ENCODE data around the gene JAG2. TPM values are rescaled to one million over a fixed set of nuclear protein-coding genes. Genes with fewer than 3 reads are reported as not detected.

Gene JAG2
- total and polyA plus RNA-seq, 7 donors, result 10.6 to 34.0 (median 25.9) TPM

DNA sequence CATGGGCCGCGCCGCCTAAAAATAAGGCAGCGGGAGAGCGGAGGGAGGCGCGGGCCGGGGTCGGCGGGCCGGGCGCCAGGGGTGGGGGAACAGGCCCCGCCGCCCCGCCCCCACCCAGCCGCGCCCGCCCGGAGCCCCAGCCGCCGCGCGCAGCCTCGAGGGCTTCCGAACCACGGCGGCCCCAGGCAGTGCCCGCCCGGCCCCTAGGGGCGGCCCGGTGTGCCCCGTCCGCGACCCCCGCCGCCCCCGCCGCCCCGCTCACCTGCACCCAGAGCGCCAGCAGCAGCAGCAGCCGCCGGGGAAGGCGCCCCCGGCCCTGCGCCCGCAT, 519 bp downstream of the JAG2 start:
- intact Hi-C loops (cut with DNase I), result loop anchor here in 1 of 2 donors (5.0 kb wide), 1 partner anchor 76 kb away; no protein-coding TSS in a partner anchor
- DNase-seq, result no peak
- Histone ChIP-seq H3K4me1 (peaks cover 69% of the 10 kb centered on the region), H3K36me3 (ENCODE audit: insufficient read depth in 1 of 2, low read depth in 1 of 2) (no peaks in the 10 kb centered on the region), H3K27me3 (ENCODE audit: insufficient read depth in 3 of 3, low read length in 2 of 3) (no peaks in the 10 kb centered on the region), H3K9me3 (no peaks in the 10 kb centered on the region), H3K4me3 (peak overlapping the region; percentile 70), H3K27ac (peak overlapping the region; percentile 82)
- no peak for ATAC-seq
- WGBS, 3 donors, result 0 to 1% (median 0%) methylated on average over 13 to 44 of the region's 46 CpGs
- TF ChIP-seq CTCF (IDR thresholded peaks at IDR 0.05), result no peak

- Histone ChIP-seq H3K4me3 (peak overlapping the region; percentile 70), H3K9me3 (no peaks in the 10 kb centered on the region), H3K36me3 (ENCODE audit: insufficient read depth in 1 of 2, low read depth in 1 of 2) (no peaks in the 10 kb centered on the region), H3K27ac (peak overlapping the region; percentile 82), H3K27me3 (ENCODE audit: insufficient read depth in 3 of 3, low read length in 2 of 3) (no peaks in the 10 kb centered on the region), H3K4me1 (peaks cover 74% of the 10 kb centered on the region)
- peak in 3 of 4 donors; percentile 2 to 23 (median 19) for ATAC-seq
- TF ChIP-seq CTCF (IDR thresholded peaks at IDR 0.05), result peak; percentile 23
- intact Hi-C loops (cut with DNase I), result loop anchor here in 1 of 2 donors (2.0 to 5.0 kb wide), 2 partner anchors 15 to 75 kb away; no protein-coding TSS in a partner anchor
- WGBS, 3 donors, result 3 to 4% (median 4%) methylated on average over 59 to 116 of the region's 116 CpGs
- DNase-seq, result peak in 1 of 2 donors; percentile 72
These were observed 1.1 kb downstream of the JAG2 start for GRCh38 chr14:105167303-105168092.

DNA sequence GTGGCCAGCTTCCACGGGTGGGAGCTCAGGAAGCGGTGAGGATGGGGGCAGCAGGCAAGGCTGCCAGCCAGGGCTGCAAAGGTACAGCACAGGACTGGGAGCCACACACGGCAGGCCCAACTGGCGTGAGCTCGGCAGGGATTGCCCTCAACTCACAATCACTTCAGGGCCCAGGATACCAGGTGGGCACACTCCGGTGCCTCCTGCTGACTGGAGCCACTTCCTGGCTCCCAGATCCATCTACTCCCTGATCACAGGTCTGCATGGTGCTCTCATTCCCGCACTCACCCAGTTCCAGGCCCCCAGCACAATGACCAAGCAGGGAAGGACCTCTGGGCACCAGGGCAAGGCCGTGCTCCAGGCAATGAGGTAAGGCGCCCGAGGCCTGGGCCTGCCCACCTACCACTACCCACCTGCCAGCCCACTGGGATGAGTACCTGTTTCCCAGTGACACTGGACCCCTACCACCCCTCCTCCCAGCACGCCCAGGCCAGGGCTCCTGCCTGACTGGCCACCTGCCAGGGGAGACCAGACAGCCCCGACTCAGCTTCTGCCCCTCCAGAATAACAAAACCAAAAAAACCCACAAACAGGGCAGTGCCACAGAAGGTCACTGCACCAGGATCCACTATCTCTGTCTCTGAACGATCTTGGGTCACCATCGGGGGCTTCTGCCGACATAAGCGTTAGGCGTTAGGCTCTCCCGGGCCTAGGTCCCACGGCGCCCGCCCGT, 1.8 kb downstream of the JAG2 start:
- Histone ChIP-seq H3K27me3 (ENCODE audit: insufficient read depth in 3 of 3, low read length in 2 of 3) (no peaks in the 10 kb centered on the region), H3K27ac (peak overlapping the region; percentile 82), H3K4me1 (peaks cover 79% of the 10 kb centered on the region), H3K9me3 (no peaks in the 10 kb centered on the region), H3K4me3 (peak overlapping the region; percentile 40), H3K36me3 (ENCODE audit: insufficient read depth in 1 of 2, low read depth in 1 of 2) (no peaks in the 10 kb centered on the region)
- TF ChIP-seq CTCF (IDR thresholded peaks at IDR 0.05), result no peak
- intact Hi-C loops (cut with DNase I), result loop anchor here in 1 of 2 donors (2.0 to 5.0 kb wide), 2 partner anchors 14 to 74 kb away; no protein-coding TSS in a partner anchor
- peak in 1 of 4 donors; percentile 2 for ATAC-seq
- WGBS, 3 donors, result 44 to 55% (median 46%) methylated on average over 22 of the region's 22 CpGs
- no peak for DNase-seq

- WGBS, 3 donors, result 29 to 38% (median 30%) methylated on average over 28 to 32 of the region's 32 CpGs
- peak; percentile 27 to 64 (median 57) for ATAC-seq
- TF ChIP-seq CTCF (IDR thresholded peaks at IDR 0.05), result no peak
- no peaks in the 10 kb centered on the region for H3K36me3 ChIP-seq (ENCODE audit: insufficient read depth in 1 of 2, low read depth in 1 of 2)
- intact Hi-C loops (cut with DNase I), result loop anchor here in 1 of 2 donors (2.0 to 5.0 kb wide), 2 partner anchors 13 to 74 kb away; no protein-coding TSS in a partner anchor
- H3K27ac ChIP-seq, result peak overlapping the region; percentile 82
- peak overlapping the region; percentile 40 for H3K4me3 ChIP-seq
- DNase-seq, result no peak
- H3K9me3 ChIP-seq, result no peaks in the 10 kb centered on the region
- H3K27me3 ChIP-seq (ENCODE audit: insufficient read depth in 3 of 3, low read length in 2 of 3), result no peaks in the 10 kb centered on the region
- H3K4me1 ChIP-seq, result peaks cover 77% of the 10 kb centered on the region
These were observed 2.7 kb downstream of the JAG2 start for GRCh38 chr14:105165761-105166485.
